Peyer's patch (tissue), 4 donors: ENCODE data around the gene RAB17.

Experiments
- POLR2A ChIP-seq, 2 donors: fragments of 450-650 bp; IDR thresholded peaks; one replicate each; pipeline ENCODE4 v1.5.1; 2017; ENCODE audit warnings: antibody characterized with exemption in 2 of 2, mild to moderate bottlenecking in 2 of 2, moderate library complexity in 2 of 2
- TF ChIP-seq, protein P1 (sequence below), 6 experiments: fragments of 450-650 bp in 4 of 6; fragments of 200-600 bp in 2 of 6; sonication (generic) in 1 of 6; IDR thresholded peaks; one replicate each; pipeline ENCODE4 v1.5.1; 2017 to 2019; ENCODE audit warnings: antibody characterized with exemption in 6 of 6, mild to moderate bottlenecking in 3 of 6, moderate library complexity in 1 of 6

DNA sequence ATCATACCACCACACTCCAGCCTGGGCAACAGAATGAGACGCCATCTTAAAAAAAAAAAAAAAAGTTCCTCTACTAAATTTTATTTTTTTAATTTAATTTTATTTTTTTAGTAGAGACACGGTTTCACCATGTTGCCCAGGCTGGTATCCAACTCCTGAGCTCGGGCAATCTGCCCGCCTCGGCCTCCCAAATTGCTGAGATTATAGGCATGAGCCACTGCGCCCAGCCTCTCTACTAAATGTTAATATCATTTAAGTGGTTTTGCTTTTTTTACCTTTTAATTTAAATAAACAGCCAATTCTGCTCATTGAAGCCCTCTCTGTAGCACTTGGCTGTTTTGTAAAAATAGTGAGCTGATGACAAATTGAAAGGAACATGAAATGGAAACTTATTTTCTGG is 9.2 kb downstream of the RAB17 start:
- TF ChIP-seq, protein P1, sequence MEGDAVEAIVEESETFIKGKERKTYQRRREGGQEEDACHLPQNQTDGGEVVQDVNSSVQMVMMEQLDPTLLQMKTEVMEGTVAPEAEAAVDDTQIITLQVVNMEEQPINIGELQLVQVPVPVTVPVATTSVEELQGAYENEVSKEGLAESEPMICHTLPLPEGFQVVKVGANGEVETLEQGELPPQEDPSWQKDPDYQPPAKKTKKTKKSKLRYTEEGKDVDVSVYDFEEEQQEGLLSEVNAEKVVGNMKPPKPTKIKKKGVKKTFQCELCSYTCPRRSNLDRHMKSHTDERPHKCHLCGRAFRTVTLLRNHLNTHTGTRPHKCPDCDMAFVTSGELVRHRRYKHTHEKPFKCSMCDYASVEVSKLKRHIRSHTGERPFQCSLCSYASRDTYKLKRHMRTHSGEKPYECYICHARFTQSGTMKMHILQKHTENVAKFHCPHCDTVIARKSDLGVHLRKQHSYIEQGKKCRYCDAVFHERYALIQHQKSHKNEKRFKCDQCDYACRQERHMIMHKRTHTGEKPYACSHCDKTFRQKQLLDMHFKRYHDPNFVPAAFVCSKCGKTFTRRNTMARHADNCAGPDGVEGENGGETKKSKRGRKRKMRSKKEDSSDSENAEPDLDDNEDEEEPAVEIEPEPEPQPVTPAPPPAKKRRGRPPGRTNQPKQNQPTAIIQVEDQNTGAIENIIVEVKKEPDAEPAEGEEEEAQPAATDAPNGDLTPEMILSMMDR (IDR thresholded peaks at IDR 0.05) = no peak
- no peak for TF ChIP-seq POLR2A (IDR thresholded peaks at IDR 0.05)
